Measurements from ENCODE around the gene RSPH9. TPM values are rescaled to one million over a fixed set of nuclear protein-coding genes. Genes with fewer than 3 reads are reported as not detected.

RSPH9 gene
- polyA plus RNA-seq, 3 donors: 0.05 to 0.52 (median 0.13) TPM

DNA sequence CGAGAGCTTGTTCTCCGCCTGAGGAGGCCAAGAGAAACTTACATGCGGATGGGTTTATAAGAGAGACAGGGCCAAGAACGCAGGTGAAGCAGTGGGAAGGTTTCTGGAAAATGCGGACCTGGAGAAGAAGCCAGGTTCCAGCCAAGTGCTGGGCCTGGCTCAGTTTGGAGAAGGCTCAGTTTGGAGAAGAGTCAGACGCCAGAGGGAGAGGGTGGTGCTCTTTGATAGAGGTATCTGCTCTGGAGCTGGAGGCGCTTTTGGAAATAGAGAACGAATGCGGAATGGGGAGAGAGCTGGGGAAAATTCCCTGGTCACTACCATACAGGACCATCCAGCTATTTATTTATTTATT is 753 bp downstream of the RSPH9 start:
- TF ChIP-seq CTCF (IDR thresholded peaks at IDR 0.05): no peak
- Histone ChIP-seq H2AFZ (ENCODE audit: insufficient read depth, low read depth, low read length, poor library complexity, severe bottlenecking) (peak overlapping the region; percentile 79), H4K20me1 (ENCODE audit: insufficient read depth, low read length) (peaks cover 27% of the 10 kb centered on the region), H3K9me3 (replicated peaks in 1 of 2; ENCODE audit: control insufficient read depth in 1 of 2, insufficient read depth in 1 of 2, low read length in 2 of 2) (no peaks in the 10 kb centered on the region), H3K4me3 (replicated peaks in 1 of 3; ENCODE audit: low read depth in 2 of 3, low read length in 3 of 3) (peak overlapping the region; percentile 47 to 80 (median 67)), H3K36me3 (replicated peaks in 1 of 2; ENCODE audit: control insufficient read depth in 1 of 2, insufficient read depth in 2 of 2, low read length in 2 of 2) (peaks cover 12 to 21% of the 10 kb centered on the region in 2 donors), H3K4me1 (ENCODE audit: control insufficient read depth in 1 of 2, insufficient read depth in 2 of 2, low read length in 2 of 2) (peaks cover 10 to 12% of the 10 kb centered on the region in 2 donors), H3K79me2 (ENCODE audit: insufficient read depth, low read length) (peaks cover 12% of the 10 kb centered on the region), H3K27ac (ENCODE audit: low read depth in 1 of 2, low read length in 2 of 2) (no peak overlapping the region), H3K27me3 (ENCODE audit: control insufficient read depth in 2 of 2, insufficient read depth in 2 of 2, low read length in 2 of 2) (no peaks in the 10 kb centered on the region), H3K9ac (ENCODE audit: insufficient read depth, low read length, poor library complexity, severe bottlenecking) (no peak overlapping the region), H3K4me2 (replicated peaks; ENCODE audit: extremely low read depth, low read length, poor library complexity, severe bottlenecking) (peak overlapping the region; percentile 76)
- 3% methylated on average over 5 of the region's 9 CpGs for WGBS (ENCODE audit: insufficient coverage)
- Mint-ChIP-seq H3K27ac (peak overlapping the region in 3 of 7 donors; percentile 53 to 90 (median 85)), H3K4me1 (peaks cover 15% of the 10 kb centered on the region), H3K36me3 (peaks cover 12 to 20% of the 10 kb centered on the region in 2 donors), H3K27me3 (ENCODE audit: low read depth in 3 of 3) (peaks cover 0 to 8% (median 2%) of the 10 kb centered on the region in 3 donors), H3K9me3 (no peaks in the 10 kb centered on the region), H3K4me3 (peak overlapping the region; percentile 86 to 94)
- intact Hi-C loops (cut with micrococcal nuclease): no loop called here
- DNase-seq: no peak

- no peak overlapping the region for H3K4me3 ChIP-seq (replicated peaks in 1 of 3; ENCODE audit: low read depth in 2 of 3, low read length in 3 of 3)
- peaks cover 2 to 5% of the 10 kb centered on the region in 2 donors for H3K36me3 Mint-ChIP-seq
- peaks cover 15% of the 10 kb centered on the region for H3K4me1 Mint-ChIP-seq
- no peak for DNase-seq
- H3K36me3 ChIP-seq (replicated peaks in 1 of 2; ENCODE audit: control insufficient read depth in 1 of 2, insufficient read depth in 2 of 2, low read length in 2 of 2): peaks cover under 1% of the 10 kb centered on the region in 2 donors
- WGBS (ENCODE audit: insufficient coverage): no CpG with 5 or more reads among the region's 3 CpGs
- no peak overlapping the region for H2AFZ ChIP-seq (ENCODE audit: insufficient read depth, low read depth, low read length, poor library complexity, severe bottlenecking)
- no peak overlapping the region for H3K4me2 ChIP-seq (replicated peaks; ENCODE audit: extremely low read depth, low read length, poor library complexity, severe bottlenecking)
- H3K79me2 ChIP-seq (ENCODE audit: insufficient read depth, low read length): no peaks in the 10 kb centered on the region
- H3K27me3 Mint-ChIP-seq (ENCODE audit: low read depth in 3 of 3): peaks cover 0 to 11% (median 2%) of the 10 kb centered on the region in 3 donors
- H3K27me3 ChIP-seq (ENCODE audit: control insufficient read depth in 2 of 2, insufficient read depth in 2 of 2, low read length in 2 of 2): no peaks in the 10 kb centered on the region
- H3K9me3 ChIP-seq (replicated peaks in 1 of 2; ENCODE audit: control insufficient read depth in 1 of 2, insufficient read depth in 1 of 2, low read length in 2 of 2): no peaks in the 10 kb centered on the region
- no peak overlapping the region for H3K9ac ChIP-seq (ENCODE audit: insufficient read depth, low read length, poor library complexity, severe bottlenecking)
- peaks cover 10 to 12% of the 10 kb centered on the region in 2 donors for H3K4me1 ChIP-seq (ENCODE audit: control insufficient read depth in 1 of 2, insufficient read depth in 2 of 2, low read length in 2 of 2)
- H3K27ac Mint-ChIP-seq: no peak overlapping the region
- TF ChIP-seq CTCF (IDR thresholded peaks at IDR 0.05): no peak
- peaks cover 9% of the 10 kb centered on the region for H4K20me1 ChIP-seq (ENCODE audit: insufficient read depth, low read length)
- no peak overlapping the region for H3K27ac ChIP-seq (ENCODE audit: low read depth in 1 of 2, low read length in 2 of 2)
- H3K9me3 Mint-ChIP-seq: no peaks in the 10 kb centered on the region
- intact Hi-C loops (cut with micrococcal nuclease): no loop called here
- H3K4me3 Mint-ChIP-seq: no peak overlapping the region
These were observed 2.8 kb downstream of the RSPH9 start for GRCh38 chr6:43647613-43648012.
